Memory B cell (primary cell): ENCODE results near the gene GNPTAB.

Experiments
- ATAC-seq: fragments of 150-1000 bp; cut with Tn5 transposase; 2 replicates; pipeline ENCODE4 v1.10.0; 2021; ENCODE audit warnings: low read depth, mild to moderate bottlenecking, moderate library complexity
- DNase-seq, 2 donors: peaks; one replicate each; pipeline ENCODE4 v3.0.0; 2022; ENCODE audit warnings: low spot score in 2 of 2
- H3K27ac Mint-ChIP-seq: one replicate; pipeline ENCODE4 v1.8.0; 2022; ENCODE audit warnings: mild to moderate bottlenecking, moderate library complexity, mixed read lengths
- H3K27me3 Mint-ChIP-seq: one replicate; pipeline ENCODE4 v1.8.0; 2022; ENCODE audit warnings: mixed read lengths
- H3K36me3 Mint-ChIP-seq: one replicate; pipeline ENCODE4 v1.8.0; 2022; ENCODE audit warnings: mild to moderate bottlenecking, mixed read lengths
- H3K4me1 Mint-ChIP-seq: one replicate; pipeline ENCODE4 v1.8.0; 2022; ENCODE audit warnings: mixed read lengths
- H3K4me3 Mint-ChIP-seq: one replicate; pipeline ENCODE4 v1.8.0; 2022; ENCODE audit warnings: mild to moderate bottlenecking, moderate library complexity, mixed read lengths
- H3K9me3 Mint-ChIP-seq: one replicate; pipeline ENCODE4 v1.8.0; 2022; ENCODE audit warnings: mixed read lengths

The GNPTAB gene

GRCh38 chr12:101806265-101806664 lies 24.5 kb downstream of the GNPTAB start:
- H3K27ac Mint-ChIP-seq: no peak overlapping the region
- H3K27me3 Mint-ChIP-seq: no peaks in the 10 kb centered on the region
- H3K9me3 Mint-ChIP-seq: no peaks in the 10 kb centered on the region
- DNase-seq: no peak
- ATAC-seq: no peak
- H3K36me3 Mint-ChIP-seq: peaks cover 5% of the 10 kb centered on the region
- peaks cover 15% of the 10 kb centered on the region for H3K4me1 Mint-ChIP-seq
- no peak overlapping the region for H3K4me3 Mint-ChIP-seq

- DNase-seq: no peak
- Mint-ChIP-seq H3K27me3 (no peaks in the 10 kb centered on the region), H3K4me1 (peaks cover 10% of the 10 kb centered on the region), H3K9me3 (no peaks in the 10 kb centered on the region), H3K4me3 (no peak overlapping the region), H3K36me3 (peaks cover 5% of the 10 kb centered on the region), H3K27ac (no peak overlapping the region)
- ATAC-seq: no peak
Observed at GRCh38 chr12:101804409-101804808, 26.4 kb downstream of the GNPTAB start.

GRCh38 chr12:101803978-101804377 lies 26.8 kb downstream of the GNPTAB start:
- H3K9me3 Mint-ChIP-seq: no peaks in the 10 kb centered on the region
- no peak overlapping the region for H3K27ac Mint-ChIP-seq
- H3K4me3 Mint-ChIP-seq: peak overlapping the region; percentile 41
- no peaks in the 10 kb centered on the region for H3K27me3 Mint-ChIP-seq
- DNase-seq (no peak), ATAC-seq (peak; percentile 79)
- H3K36me3 Mint-ChIP-seq: peaks cover 8% of the 10 kb centered on the region
- H3K4me1 Mint-ChIP-seq: peaks cover 13% of the 10 kb centered on the region

GRCh38 chr12:101802486-101802885 lies 28.3 kb downstream of the GNPTAB start:
- H3K4me1 Mint-ChIP-seq: peaks cover 21% of the 10 kb centered on the region
- DNase-seq (no peak), ATAC-seq (no peak)
- H3K4me3 Mint-ChIP-seq: no peak overlapping the region
- no peaks in the 10 kb centered on the region for H3K9me3 Mint-ChIP-seq
- H3K36me3 Mint-ChIP-seq: peaks cover 7% of the 10 kb centered on the region
- no peak overlapping the region for H3K27ac Mint-ChIP-seq
- H3K27me3 Mint-ChIP-seq: no peaks in the 10 kb centered on the region

- Mint-ChIP-seq H3K27me3 (no peaks in the 10 kb centered on the region), H3K4me3 (no peak overlapping the region), H3K36me3 (peaks cover 7% of the 10 kb centered on the region), H3K9me3 (no peaks in the 10 kb centered on the region), H3K4me1 (peaks cover 21% of the 10 kb centered on the region), H3K27ac (no peak overlapping the region)
- DNase-seq (no peak), ATAC-seq (no peak)
Observed at GRCh38 chr12:101799774-101800173, 31.0 kb downstream of the GNPTAB start.

- no peaks in the 10 kb centered on the region for H3K27me3 Mint-ChIP-seq
- peaks cover 19% of the 10 kb centered on the region for H3K4me1 Mint-ChIP-seq
- DNase-seq: no peak
- H3K27ac Mint-ChIP-seq: no peak overlapping the region
- H3K9me3 Mint-ChIP-seq: no peaks in the 10 kb centered on the region
- no peak for ATAC-seq
- peaks cover 11% of the 10 kb centered on the region for H3K36me3 Mint-ChIP-seq
- H3K4me3 Mint-ChIP-seq: no peak overlapping the region
Observed at GRCh38 chr12:101795786-101796185, 35.0 kb downstream of the GNPTAB start.

GRCh38 chr12:101795013-101795412 lies 35.7 kb downstream of the GNPTAB start:
- no peaks in the 10 kb centered on the region for H3K27me3 Mint-ChIP-seq
- ATAC-seq (no peak), DNase-seq (no peak)
- H3K4me3 Mint-ChIP-seq: no peak overlapping the region
- H3K27ac Mint-ChIP-seq: no peak overlapping the region
- peaks cover 11% of the 10 kb centered on the region for H3K36me3 Mint-ChIP-seq
- H3K9me3 Mint-ChIP-seq: no peaks in the 10 kb centered on the region
- H3K4me1 Mint-ChIP-seq: peaks cover 19% of the 10 kb centered on the region

GRCh38 chr12:101794574-101794973 lies 36.2 kb downstream of the GNPTAB start:
- DNase-seq (no peak), ATAC-seq (no peak)
- Mint-ChIP-seq H3K36me3 (peaks cover 14% of the 10 kb centered on the region), H3K27ac (no peak overlapping the region), H3K4me3 (no peak overlapping the region), H3K27me3 (no peaks in the 10 kb centered on the region), H3K9me3 (no peaks in the 10 kb centered on the region), H3K4me1 (peaks cover 19% of the 10 kb centered on the region)

GRCh38 chr12:101793401-101793800 lies 37.4 kb downstream of the GNPTAB start:
- no peaks in the 10 kb centered on the region for H3K9me3 Mint-ChIP-seq
- no peak for ATAC-seq

GRCh38 chr12:101792046-101792931 lies 38.5 kb downstream of the GNPTAB start:
- ATAC-seq (no peak), DNase-seq (no peak)
- peak overlapping the region; percentile 43 for H3K27ac Mint-ChIP-seq
- no peaks in the 10 kb centered on the region for H3K9me3 Mint-ChIP-seq
- H3K4me3 Mint-ChIP-seq: no peak overlapping the region
- H3K36me3 Mint-ChIP-seq: peaks cover 12% of the 10 kb centered on the region
- peaks cover 9% of the 10 kb centered on the region for H3K4me1 Mint-ChIP-seq
- H3K27me3 Mint-ChIP-seq: no peaks in the 10 kb centered on the region

More at GRCh38 chr12:101793401-101793800, 37.4 kb downstream of the GNPTAB start:
- Mint-ChIP-seq H3K4me1 (peaks cover 15% of the 10 kb centered on the region), H3K4me3 (no peak overlapping the region), H3K36me3 (peaks cover 16% of the 10 kb centered on the region), H3K27me3 (no peaks in the 10 kb centered on the region), H3K27ac (peak overlapping the region; percentile 43)
- no peak for DNase-seq

GRCh38 chr12:101789171-101789570 lies 41.6 kb downstream of the GNPTAB start:
- ATAC-seq: no peak
- Mint-ChIP-seq H3K27me3 (no peaks in the 10 kb centered on the region), H3K36me3 (peaks cover 18% of the 10 kb centered on the region), H3K4me1 (peaks cover 6% of the 10 kb centered on the region), H3K9me3 (no peaks in the 10 kb centered on the region), H3K4me3 (no peak overlapping the region), H3K27ac (no peak overlapping the region)
- DNase-seq: no peak

GRCh38 chr12:101785671-101786070 lies 45.1 kb downstream of the GNPTAB start:
- Mint-ChIP-seq H3K9me3 (no peaks in the 10 kb centered on the region), H3K27me3 (no peaks in the 10 kb centered on the region), H3K4me3 (no peak overlapping the region), H3K36me3 (peaks cover 30% of the 10 kb centered on the region), H3K27ac (no peak overlapping the region), H3K4me1 (peaks cover 8% of the 10 kb centered on the region)
- no peak for DNase-seq
- ATAC-seq: no peak

- peaks cover 29% of the 10 kb centered on the region for H3K36me3 Mint-ChIP-seq
- DNase-seq (no peak), ATAC-seq (no peak)
- no peak overlapping the region for H3K27ac Mint-ChIP-seq
- no peaks in the 10 kb centered on the region for H3K27me3 Mint-ChIP-seq
- H3K4me3 Mint-ChIP-seq: no peak overlapping the region
- no peaks in the 10 kb centered on the region for H3K9me3 Mint-ChIP-seq
- peaks cover 11% of the 10 kb centered on the region for H3K4me1 Mint-ChIP-seq
Observed at GRCh38 chr12:101784376-101784775, 46.4 kb downstream of the GNPTAB start.

GRCh38 chr12:101783838-101784237 lies 46.9 kb downstream of the GNPTAB start:
- Mint-ChIP-seq H3K27me3 (no peaks in the 10 kb centered on the region), H3K9me3 (no peaks in the 10 kb centered on the region), H3K4me3 (no peak overlapping the region), H3K4me1 (peaks cover 11% of the 10 kb centered on the region), H3K27ac (no peak overlapping the region), H3K36me3 (peaks cover 27% of the 10 kb centered on the region)
- no peak for DNase-seq
- no peak for ATAC-seq

GRCh38 chr12:101783150-101783549 lies 47.6 kb downstream of the GNPTAB start:
- H3K36me3 Mint-ChIP-seq: peaks cover 27% of the 10 kb centered on the region
- H3K4me1 Mint-ChIP-seq: peaks cover 11% of the 10 kb centered on the region
- peak overlapping the region; percentile 9 for H3K27ac Mint-ChIP-seq
- H3K4me3 Mint-ChIP-seq: no peak overlapping the region
- no peak for ATAC-seq
- no peaks in the 10 kb centered on the region for H3K9me3 Mint-ChIP-seq
- DNase-seq: no peak
- H3K27me3 Mint-ChIP-seq: no peaks in the 10 kb centered on the region
